GM18873 (cell line): ENCODE measurements around the gene LRP10.

ENCODE experiments used
- ATAC-seq: cut with Tn5 transposase; IDR thresholded peaks from one replicate; pipeline ENCODE4 v1.9.1; 2021; ENCODE audit warnings: mild to moderate bottlenecking, moderate library complexity, moderate number of reproducible peaks; ENCODE audit not compliant: unreplicated experiment, low FRiP score

LRP10 gene

GRCh38 chr14:22864979-22865378 is 6.6 kb upstream of the LRP10 start:
- ATAC-seq: no peak

GRCh38 chr14:22865424-22866405 is 5.8 kb upstream of the LRP10 start:
- ATAC-seq: no peak

DNA sequence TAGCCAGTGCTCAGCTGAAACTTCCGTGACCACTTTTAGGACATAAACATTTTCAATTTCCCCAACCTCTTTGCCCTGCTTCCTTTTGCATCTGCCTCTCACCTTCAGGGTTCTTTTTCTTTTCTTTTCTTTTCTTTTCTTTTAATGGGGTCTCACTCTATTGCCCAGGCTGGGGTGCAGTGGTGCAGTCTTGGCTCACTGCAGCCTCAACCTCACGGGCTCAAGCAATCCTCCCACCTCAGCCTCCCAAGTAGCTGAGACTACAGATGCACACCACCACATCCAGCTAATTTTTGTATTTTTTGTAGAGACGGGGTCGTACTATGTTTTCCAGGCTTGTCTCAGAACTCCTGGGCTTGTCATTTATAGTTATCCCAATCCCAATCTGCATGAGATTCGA is 4.7 kb upstream of the LRP10 start:
- ATAC-seq: no peak

- peak; percentile 23 for ATAC-seq
Observed at GRCh38 chr14:22870811-22871223, 723 bp upstream of the LRP10 start.

DNA sequence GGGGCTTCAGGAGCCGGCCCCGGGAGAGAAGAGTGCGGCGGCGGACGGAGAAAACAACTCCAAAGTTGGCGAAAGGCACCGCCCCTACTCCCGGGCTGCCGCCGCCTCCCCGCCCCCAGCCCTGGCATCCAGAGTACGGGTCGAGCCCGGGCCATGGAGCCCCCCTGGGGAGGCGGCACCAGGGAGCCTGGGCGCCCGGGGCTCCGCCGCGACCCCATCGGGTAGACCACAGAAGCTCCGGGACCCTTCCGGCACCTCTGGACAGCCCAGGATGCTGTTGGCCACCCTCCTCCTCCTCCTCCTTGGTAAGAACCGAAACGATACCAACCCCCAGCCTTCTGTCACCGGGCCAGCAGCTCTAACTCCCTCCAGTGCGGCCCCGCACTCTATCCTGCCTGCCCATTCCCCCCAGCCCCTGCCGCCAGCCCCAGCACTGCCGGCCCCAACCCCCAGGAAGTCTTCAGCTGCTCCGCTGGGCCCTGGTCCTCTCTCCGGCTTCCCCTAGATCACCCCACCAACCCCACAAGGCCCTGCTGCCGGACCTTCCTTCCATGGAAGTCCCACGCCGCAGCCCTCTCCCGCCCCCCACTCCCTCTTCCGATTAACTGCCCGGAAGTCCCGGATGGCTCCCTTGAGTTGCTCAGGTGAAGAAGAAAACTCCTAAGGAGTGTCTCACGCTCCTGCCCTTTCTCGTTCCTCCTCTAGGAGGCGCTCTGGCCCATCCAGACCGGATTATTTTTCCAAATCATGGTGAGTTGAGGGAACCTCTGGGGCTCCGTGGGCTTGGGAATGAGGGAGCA is 693 bp downstream of the LRP10 start:
- peak; percentile 21 for ATAC-seq

- ATAC-seq: no peak
Observed at GRCh38 chr14:22872833-22873520, 1.4 kb downstream of the LRP10 start.

- ATAC-seq: no peak
Observed at GRCh38 chr14:22875003-22875747, 3.6 kb downstream of the LRP10 start.

DNA sequence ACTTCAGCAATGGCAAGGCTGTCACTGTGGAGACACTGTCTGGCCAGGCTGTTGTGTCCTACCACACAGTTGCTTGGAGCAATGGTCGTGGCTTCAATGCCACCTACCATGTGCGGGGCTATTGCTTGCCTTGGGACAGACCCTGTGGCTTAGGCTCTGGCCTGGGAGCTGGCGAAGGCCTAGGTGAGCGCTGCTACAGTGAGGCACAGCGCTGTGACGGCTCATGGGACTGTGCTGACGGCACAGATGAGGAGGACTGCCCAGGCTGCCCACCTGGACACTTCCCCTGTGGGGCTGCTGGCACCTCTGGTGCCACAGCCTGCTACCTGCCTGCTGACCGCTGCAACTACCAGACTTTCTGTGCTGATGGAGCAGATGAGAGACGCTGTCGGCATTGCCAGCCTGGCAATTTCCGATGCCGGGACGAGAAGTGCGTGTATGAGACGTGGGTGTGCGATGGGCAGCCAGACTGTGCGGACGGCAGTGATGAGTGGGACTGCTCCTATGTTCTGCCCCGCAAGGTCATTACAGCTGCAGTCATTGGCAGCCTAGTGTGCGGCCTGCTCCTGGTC is 4.3 kb downstream of the LRP10 start:
- ATAC-seq: no peak

GRCh38 chr14:22877000-22877501 is 5.5 kb downstream of the LRP10 start:
- ATAC-seq: no peak

GRCh38 chr14:22878271-22879246 is 7.0 kb downstream of the LRP10 start:
- ATAC-seq: no peak

DNA sequence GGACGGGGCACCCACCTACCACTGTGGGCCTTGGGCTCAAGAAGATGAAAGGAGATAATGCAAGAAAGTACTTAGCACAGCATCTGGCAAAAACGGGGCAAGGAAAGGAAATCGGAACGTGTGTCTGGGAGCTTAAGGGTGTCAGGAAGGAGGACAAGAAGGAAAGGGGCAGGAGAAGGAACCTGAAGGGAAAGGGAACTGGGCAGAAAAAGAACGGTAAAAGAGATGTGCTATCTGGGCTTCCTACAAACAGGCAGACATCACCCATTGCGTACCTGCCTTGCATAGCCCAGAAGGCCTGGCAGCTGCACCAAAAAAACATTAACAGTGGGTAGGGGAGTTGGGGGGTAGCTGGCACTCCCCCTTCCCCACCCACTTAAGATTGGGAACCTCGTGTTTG is 10.5 kb downstream of the LRP10 start:
- ATAC-seq: no peak

DNA sequence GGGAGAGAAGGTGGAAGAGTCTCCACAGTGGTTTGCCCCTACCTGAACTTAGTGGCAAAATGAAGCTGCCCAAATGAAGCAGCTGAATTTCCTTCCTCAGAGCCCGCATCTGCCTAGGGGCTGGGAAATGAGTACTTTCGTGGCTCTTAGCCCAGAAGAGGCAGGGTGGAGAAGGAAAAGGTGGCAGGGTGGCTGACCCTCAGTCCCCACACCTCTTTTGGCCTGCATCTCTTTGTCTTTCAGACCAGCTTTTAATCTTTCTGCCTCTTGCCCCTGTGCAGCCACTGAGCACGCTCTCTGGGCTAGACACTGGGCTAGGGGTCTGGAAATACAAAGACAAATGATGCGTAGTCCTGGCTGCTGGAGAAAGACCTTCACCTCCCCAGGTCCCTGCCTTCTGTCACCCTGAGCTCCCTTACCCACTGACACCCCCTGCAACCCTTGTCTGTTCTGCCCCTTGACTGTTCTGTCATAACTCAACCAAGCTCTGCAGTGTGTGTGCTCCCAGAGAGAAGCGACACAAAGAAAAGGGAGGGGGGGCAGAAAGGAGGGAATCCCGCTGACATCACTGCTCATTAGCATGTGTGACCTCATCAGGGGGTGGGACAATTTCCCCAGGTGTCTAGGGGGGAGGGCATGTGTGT is 11.1 kb downstream of the LRP10 start:
- ATAC-seq: no peak

DNA sequence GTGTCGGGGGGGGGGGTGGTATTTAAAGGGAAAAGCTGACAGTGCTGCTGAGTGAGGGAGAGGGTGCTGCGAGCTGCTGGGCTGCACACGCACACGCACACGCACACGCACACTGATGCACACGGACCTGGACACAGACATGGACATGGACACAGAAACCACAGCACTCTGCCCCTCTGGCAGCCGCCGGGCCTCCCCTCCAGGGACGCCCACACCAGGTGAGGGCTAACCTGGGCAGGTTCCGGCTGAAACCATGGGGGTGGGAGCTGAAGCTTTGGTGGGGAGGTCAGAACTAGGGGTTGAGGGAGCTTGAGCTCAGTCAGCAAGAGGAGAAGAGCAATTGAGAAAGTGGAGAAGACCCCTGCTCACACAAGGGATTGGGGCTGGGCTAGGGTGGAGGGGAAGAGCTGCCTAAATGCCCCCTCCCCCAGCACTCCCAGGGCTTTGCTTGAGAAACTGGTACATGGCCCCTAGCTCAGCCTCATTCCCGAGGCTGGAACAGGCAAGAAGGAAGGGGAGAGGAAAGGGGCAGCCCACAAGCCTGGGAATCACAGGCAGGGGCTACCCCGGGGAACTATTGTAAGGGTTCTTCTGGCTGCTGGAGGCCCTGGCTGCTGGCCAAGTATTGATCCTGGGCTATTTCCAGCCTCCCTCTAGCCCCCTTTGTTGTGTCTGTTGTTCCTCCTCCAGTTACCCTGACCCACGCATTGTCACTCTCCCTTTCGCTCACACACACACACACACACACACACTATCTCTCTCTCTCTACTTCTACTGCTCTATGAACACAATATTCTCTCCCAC is 11.8 kb downstream of the LRP10 start, which contains the start of gene REM2:
Gene REM2 (plus strand): TSS at position 50 of the 804 bp plus-strand sequence. CDS start 66 bp downstream, at position 116.
- ATAC-seq: no peak

- ATAC-seq: no peak
Observed at GRCh38 chr14:22884076-22884737, 12.7 kb downstream of the LRP10 start.

GRCh38 chr14:22884738-22885523 is 13.4 kb downstream of the LRP10 start:
- no peak for ATAC-seq

DNA sequence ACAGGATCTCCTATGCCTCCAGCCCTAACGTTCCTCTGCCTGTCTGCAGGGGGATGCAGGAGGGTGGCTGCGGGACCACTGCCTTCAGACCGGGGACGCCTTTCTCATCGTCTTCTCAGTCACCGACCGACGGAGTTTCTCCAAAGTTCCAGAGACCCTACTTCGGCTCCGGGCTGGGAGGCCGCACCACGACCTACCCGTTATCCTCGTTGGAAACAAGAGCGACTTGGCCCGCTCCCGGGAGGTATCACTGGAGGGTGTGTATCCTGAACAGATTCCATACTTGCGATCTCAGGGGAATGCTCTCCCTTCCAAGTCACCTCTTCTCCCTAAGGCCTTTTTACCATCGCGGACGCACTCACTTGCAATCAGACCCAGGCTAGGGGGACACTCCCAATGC is 14.4 kb downstream of the LRP10 start:
- no peak for ATAC-seq
